Liver (tissue), 9 donors: ENCODE results near the gene CDH13. TPM values are rescaled to one million over a fixed set of nuclear protein-coding genes. Genes with fewer than 3 reads are reported as not detected.

ENCODE experiments used
- DNase-seq: peaks from one replicate; pipeline ENCODE4 v3.0.0-alpha.2; 2017; ENCODE audit warnings: low spot score
- H3K27ac ChIP-seq, 2 donors: one replicate each; pipeline ENCODE4 v1.7.0; 2013; ENCODE audit warnings: inconsistent platforms in 2 of 2, low read length in 2 of 2, control low read depth in 1 of 2, low read depth in 1 of 2, mild to moderate bottlenecking in 1 of 2
- H3K27me3 ChIP-seq, 4 donors: one replicate each; pipeline versions ENCODE4 v1.6.1 to v1.7.0; 2013; ENCODE audit warnings: low read length in 3 of 4, inconsistent platforms in 1 of 4, mild to moderate bottlenecking in 1 of 4, moderate library complexity in 1 of 4; ENCODE audit not compliant: control insufficient read depth in 4 of 4, insufficient read depth in 4 of 4
- H3K36me3 ChIP-seq, 4 donors: one replicate each; pipeline versions ENCODE4 v1.6.1 to v1.7.0; 2013; ENCODE audit warnings: low read length in 3 of 4, mild to moderate bottlenecking in 3 of 4, low read depth in 1 of 4, moderate library complexity in 1 of 4; ENCODE audit not compliant: control insufficient read depth in 4 of 4, insufficient read depth in 3 of 4
- H3K4me1 ChIP-seq, 4 donors: one replicate each; pipeline versions ENCODE4 v1.6.1 to v1.7.0; 2013; ENCODE audit warnings: low read length in 3 of 4, mild to moderate bottlenecking in 3 of 4, moderate library complexity in 1 of 4; ENCODE audit not compliant: control insufficient read depth in 4 of 4, insufficient read depth in 4 of 4
- H3K4me3 ChIP-seq, 3 donors: one replicate each; pipeline versions ENCODE4 v1.6.1 to v1.7.0; 2013; ENCODE audit warnings: low read length in 3 of 3, control low read depth in 1 of 3, low read depth in 1 of 3, mild to moderate bottlenecking in 1 of 3
- H3K9ac ChIP-seq, 2 donors: one replicate each; pipeline ENCODE4 v1.7.0; 2013; ENCODE audit warnings: low read length in 2 of 2, mild to moderate bottlenecking in 2 of 2, moderate library complexity in 2 of 2, control low read depth in 1 of 2, low read depth in 1 of 2
- H3K9me3 ChIP-seq, 4 donors: one replicate each; pipeline versions ENCODE4 v1.6.1 to v1.7.0; 2013; ENCODE audit warnings: low read length in 3 of 4; ENCODE audit not compliant: control insufficient read depth in 4 of 4
- EGR1 ChIP-seq, 2 donors: IDR thresholded peaks; 2 replicates each; pipeline ENCODE4 v1.6.1; 2016 to 2018; ENCODE audit warnings: antibody characterized with exemption in 2 of 2, low read depth in 2 of 2
- FOXA1 ChIP-seq: IDR thresholded peaks from 2 replicates; pipeline ENCODE4 v1.6.1; 2016; ENCODE audit warnings: antibody characterized with exemption
- FOXA2 ChIP-seq: IDR thresholded peaks from 2 replicates; pipeline ENCODE4 v1.6.1; 2016; ENCODE audit warnings: antibody characterized with exemption
- GABPA ChIP-seq, 2 donors: IDR thresholded peaks in 1 of 2; conservative IDR thresholded peaks in 1 of 2; 2 replicates each; pipeline ENCODE4 v1.6.1; 2016; ENCODE audit warnings: antibody characterized with exemption in 2 of 2, mild to moderate bottlenecking in 1 of 2, moderate library complexity in 1 of 2
- HNF4A ChIP-seq, 2 donors: conservative IDR thresholded peaks; 2 replicates each; pipeline ENCODE4 v1.6.1; 2016; ENCODE audit warnings: antibody characterized with exemption in 2 of 2, mild to moderate bottlenecking in 2 of 2
- HNF4G ChIP-seq: IDR thresholded peaks from 2 replicates; pipeline ENCODE4 v1.6.1; 2016; ENCODE audit warnings: antibody characterized with exemption
- JUND ChIP-seq, 2 donors: IDR thresholded peaks; 2 replicates each; pipeline ENCODE4 v1.6.1; 2016; ENCODE audit warnings: antibody characterized with exemption in 2 of 2
- NR2F2 ChIP-seq: IDR thresholded peaks from 2 replicates; pipeline ENCODE4 v1.6.1; 2016; ENCODE audit warnings: antibody characterized with exemption
- RAD21 ChIP-seq, 2 donors: IDR thresholded peaks; 2 replicates each; pipeline ENCODE4 v1.6.1; 2016; ENCODE audit warnings: antibody characterized with exemption in 2 of 2, mild to moderate bottlenecking in 2 of 2
- RXRA ChIP-seq, 2 donors: IDR thresholded peaks; 2 replicates each; pipeline ENCODE4 v1.6.1; 2017 to 2018; ENCODE audit warnings: antibody characterized with exemption in 2 of 2, mild to moderate bottlenecking in 1 of 2
- TAF1 ChIP-seq: conservative IDR thresholded peaks from 2 replicates; pipeline ENCODE4 v1.6.1; 2016; ENCODE audit warnings: antibody characterized with exemption, mild to moderate bottlenecking
- YY1 ChIP-seq: IDR thresholded peaks from 2 replicates; pipeline ENCODE4 v1.6.1; 2016; ENCODE audit warnings: antibody characterized with exemption, mild to moderate bottlenecking
- WGBS: extraction: QIAGEN DNeasy Blood & Tissue Kit; methylation state at CpG from one replicate; pipeline ENCODE4 v1.1.7; 2013; 5-methylcytosine and 5-hydroxymethylcytosine counted together
- polyA plus RNA-seq, 2 donors: library from polyadenylated mRNA; stranded (reverse) in 1 of 2; unstranded in 1 of 2; fragments of 200-250 nt in 1 of 2; fragments of >200 nt in 1 of 2; fragmentation: Nextera tagmentation in 1 of 2; extraction: Ambion mirVana in 1 of 2; gene quantifications; one replicate each; pipeline versions ENCODE4 v1.2.1 to v1.2.3, GENCODE V29; 2013 to 2015
- total RNA-seq, 2 donors: library from RNA; depleted of rRNA; stranded (reverse); fragments of >200 nt; gene quantifications; one replicate each; pipeline ENCODE4 v1.2.3, GENCODE V29; 2014
- TF ChIP-seq, protein P1 (sequence below): IDR thresholded peaks from 2 replicates; pipeline ENCODE4 v1.6.1; 2016; ENCODE audit warnings: antibody characterized with exemption
- TF ChIP-seq, protein P2 (sequence below): IDR thresholded peaks from 2 replicates; pipeline ENCODE4 v1.6.1; 2016; ENCODE audit warnings: antibody characterized with exemption
- TF ChIP-seq, protein P3 (sequence below): IDR thresholded peaks from 2 replicates; pipeline ENCODE4 v1.6.1; 2016; ENCODE audit warnings: antibody characterized with exemption
- TF ChIP-seq, protein P4 (sequence below): fragments of 150-350 bp; IDR thresholded peaks from 2 replicates; pipeline ENCODE4 v1.5.1; 2017; ENCODE audit warnings: improper control_type of control experiment, low read depth, low read length; ENCODE audit not compliant: missing input control
- donor health status: healthy.
- donor health status: healthy.
- donor health status: healthy.
- donor health status: healthy.
- donor health status: healthy.

Gene CDH13
- total and polyA plus RNA-seq, 4 donors, result 0.21 to 1.5 (median 0.58) TPM

DNA sequence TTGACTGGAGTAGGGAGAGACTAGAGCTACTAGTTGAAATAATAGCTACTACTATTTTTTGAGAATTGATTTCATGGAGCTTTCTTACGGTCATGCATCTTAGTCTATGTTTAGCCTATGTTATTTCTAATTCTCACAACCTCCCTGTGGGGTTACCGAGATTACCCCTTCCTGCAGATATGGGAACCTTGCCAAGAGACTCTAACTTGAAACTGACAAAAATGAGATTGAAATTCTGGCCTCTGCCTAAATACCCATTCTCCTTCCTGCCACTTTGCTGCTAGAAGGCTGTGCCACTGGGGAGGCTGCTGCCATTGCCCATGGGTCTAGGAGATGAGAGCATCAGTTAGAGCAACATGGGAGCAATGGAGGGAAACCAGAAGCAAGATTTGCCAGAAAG is 410.3 kb downstream of the CDH13 start:
- no peak for DNase-seq
- no peaks in the 10 kb centered on the region for H3K36me3 ChIP-seq
- no peaks in the 10 kb centered on the region for H3K4me1 ChIP-seq
- H3K27ac ChIP-seq, result no peak overlapping the region
- TF ChIP-seq JUND (IDR thresholded peaks at IDR 0.05), result no peak
- TF ChIP-seq TAF1, result no peak
- TF ChIP-seq HNF4A (conservative IDR thresholded peaks at IDR 0.05), result no peak
- no peak for TF ChIP-seq HNF4G
- no peak for TF ChIP-seq GABPA (IDR thresholded peaks at IDR 0.05 in 1 of 2, conservative IDR thresholded peaks at IDR 0.05 in 1 of 2)
- TF ChIP-seq, protein P1, sequence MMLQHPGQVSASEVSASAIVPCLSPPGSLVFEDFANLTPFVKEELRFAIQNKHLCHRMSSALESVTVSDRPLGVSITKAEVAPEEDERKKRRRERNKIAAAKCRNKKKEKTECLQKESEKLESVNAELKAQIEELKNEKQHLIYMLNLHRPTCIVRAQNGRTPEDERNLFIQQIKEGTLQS, result no peak
- TF ChIP-seq FOXA2, result no peak
- TF ChIP-seq YY1, result no peak
- H3K9me3 ChIP-seq, result no peaks in the 10 kb centered on the region
- WGBS, result 47% methylated on average over 2 of the region's 2 CpGs
- H3K27me3 ChIP-seq, result no peaks in the 10 kb centered on the region
- no peak overlapping the region for H3K9ac ChIP-seq
- H3K4me3 ChIP-seq, result no peak overlapping the region

DNA sequence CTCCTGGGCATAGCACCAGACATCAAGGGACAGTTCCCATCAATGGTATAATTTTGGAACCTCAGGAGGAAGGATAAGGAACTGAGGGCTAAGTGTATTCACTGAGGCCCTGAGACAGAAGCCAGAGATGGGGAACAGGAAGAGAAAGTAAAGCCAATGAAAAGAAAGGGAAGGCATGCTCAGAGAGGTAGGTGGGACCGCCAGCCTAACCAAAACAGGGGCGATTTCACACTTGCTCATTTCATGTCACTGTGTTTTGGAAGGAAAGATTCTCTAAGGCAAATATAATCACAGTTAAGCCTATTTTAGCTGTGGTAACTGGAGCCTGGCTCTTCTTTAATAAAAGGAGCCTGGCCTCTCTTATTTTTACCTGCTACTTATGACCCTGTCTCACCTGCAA is 411.1 kb downstream of the CDH13 start:
- no peak overlapping the region for H3K9ac ChIP-seq
- H3K27ac ChIP-seq, result no peak overlapping the region
- TF ChIP-seq, protein P2, sequence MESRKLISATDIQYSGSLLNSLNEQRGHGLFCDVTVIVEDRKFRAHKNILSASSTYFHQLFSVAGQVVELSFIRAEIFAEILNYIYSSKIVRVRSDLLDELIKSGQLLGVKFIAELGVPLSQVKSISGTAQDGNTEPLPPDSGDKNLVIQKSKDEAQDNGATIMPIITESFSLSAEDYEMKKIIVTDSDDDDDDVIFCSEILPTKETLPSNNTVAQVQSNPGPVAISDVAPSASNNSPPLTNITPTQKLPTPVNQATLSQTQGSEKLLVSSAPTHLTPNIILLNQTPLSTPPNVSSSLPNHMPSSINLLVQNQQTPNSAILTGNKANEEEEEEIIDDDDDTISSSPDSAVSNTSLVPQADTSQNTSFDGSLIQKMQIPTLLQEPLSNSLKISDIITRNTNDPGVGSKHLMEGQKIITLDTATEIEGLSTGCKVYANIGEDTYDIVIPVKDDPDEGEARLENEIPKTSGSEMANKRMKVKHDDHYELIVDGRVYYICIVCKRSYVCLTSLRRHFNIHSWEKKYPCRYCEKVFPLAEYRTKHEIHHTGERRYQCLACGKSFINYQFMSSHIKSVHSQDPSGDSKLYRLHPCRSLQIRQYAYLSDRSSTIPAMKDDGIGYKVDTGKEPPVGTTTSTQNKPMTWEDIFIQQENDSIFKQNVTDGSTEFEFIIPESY, result no peak
- TF ChIP-seq, protein P3, sequence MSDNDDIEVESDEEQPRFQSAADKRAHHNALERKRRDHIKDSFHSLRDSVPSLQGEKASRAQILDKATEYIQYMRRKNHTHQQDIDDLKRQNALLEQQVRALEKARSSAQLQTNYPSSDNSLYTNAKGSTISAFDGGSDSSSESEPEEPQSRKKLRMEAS, result no peak
- TF ChIP-seq TAF1 (no peak), YY1 (no peak), JUND (IDR thresholded peaks at IDR 0.05) (no peak), GABPA (IDR thresholded peaks at IDR 0.05 in 1 of 2, conservative IDR thresholded peaks at IDR 0.05 in 1 of 2) (no peak), FOXA1 (no peak), HNF4G (no peak), RXRA (IDR thresholded peaks at IDR 0.05) (no peak), RAD21 (IDR thresholded peaks at IDR 0.05) (no peak), HNF4A (conservative IDR thresholded peaks at IDR 0.05) (no peak), FOXA2 (no peak), EGR1 (IDR thresholded peaks at IDR 0.05; ENCODE audit: low read depth in 2 of 2) (no peak), NR2F2 (no peak)
- TF ChIP-seq, protein P4, sequence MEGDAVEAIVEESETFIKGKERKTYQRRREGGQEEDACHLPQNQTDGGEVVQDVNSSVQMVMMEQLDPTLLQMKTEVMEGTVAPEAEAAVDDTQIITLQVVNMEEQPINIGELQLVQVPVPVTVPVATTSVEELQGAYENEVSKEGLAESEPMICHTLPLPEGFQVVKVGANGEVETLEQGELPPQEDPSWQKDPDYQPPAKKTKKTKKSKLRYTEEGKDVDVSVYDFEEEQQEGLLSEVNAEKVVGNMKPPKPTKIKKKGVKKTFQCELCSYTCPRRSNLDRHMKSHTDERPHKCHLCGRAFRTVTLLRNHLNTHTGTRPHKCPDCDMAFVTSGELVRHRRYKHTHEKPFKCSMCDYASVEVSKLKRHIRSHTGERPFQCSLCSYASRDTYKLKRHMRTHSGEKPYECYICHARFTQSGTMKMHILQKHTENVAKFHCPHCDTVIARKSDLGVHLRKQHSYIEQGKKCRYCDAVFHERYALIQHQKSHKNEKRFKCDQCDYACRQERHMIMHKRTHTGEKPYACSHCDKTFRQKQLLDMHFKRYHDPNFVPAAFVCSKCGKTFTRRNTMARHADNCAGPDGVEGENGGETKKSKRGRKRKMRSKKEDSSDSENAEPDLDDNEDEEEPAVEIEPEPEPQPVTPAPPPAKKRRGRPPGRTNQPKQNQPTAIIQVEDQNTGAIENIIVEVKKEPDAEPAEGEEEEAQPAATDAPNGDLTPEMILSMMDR, result no peak
- TF ChIP-seq, protein P1, result no peak
- 79% methylated on average over 2 of the region's 2 CpGs for WGBS
- H3K36me3 ChIP-seq, result no peaks in the 10 kb centered on the region
- no peaks in the 10 kb centered on the region for H3K4me1 ChIP-seq
- no peaks in the 10 kb centered on the region for H3K27me3 ChIP-seq
- no peaks in the 10 kb centered on the region for H3K9me3 ChIP-seq
- no peak overlapping the region for H3K4me3 ChIP-seq
- DNase-seq, result no peak
